Keratinocyte (primary cell): ENCODE data around the gene CCSER1.

Source experiments
- EZH2 ChIP-seq: IDR thresholded peaks from one replicate; pipeline ENCODE4 v1.6.1; 2012; ENCODE audit warnings: inconsistent platforms, mild to moderate bottlenecking, low read length, moderate library complexity
- TF ChIP-seq, protein P1 (sequence below), 3 experiments: IDR thresholded peaks in 1 of 3; conservative IDR thresholded peaks in 1 of 3; optimal IDR thresholded peaks in 1 of 3; 2 replicates in 2 of 3; 3 replicates in 1 of 3; pipeline versions ENCODE3 to v1.5.1; 2011; ENCODE audit warnings: low read length in 3 of 3, mild to moderate bottlenecking in 3 of 3, moderate library complexity in 2 of 3, control low read depth in 1 of 3, inconsistent platforms in 1 of 3; ENCODE audit not compliant: insufficient read depth in 2 of 3; ENCODE audit errors: extremely low read depth in 1 of 3

DNA sequence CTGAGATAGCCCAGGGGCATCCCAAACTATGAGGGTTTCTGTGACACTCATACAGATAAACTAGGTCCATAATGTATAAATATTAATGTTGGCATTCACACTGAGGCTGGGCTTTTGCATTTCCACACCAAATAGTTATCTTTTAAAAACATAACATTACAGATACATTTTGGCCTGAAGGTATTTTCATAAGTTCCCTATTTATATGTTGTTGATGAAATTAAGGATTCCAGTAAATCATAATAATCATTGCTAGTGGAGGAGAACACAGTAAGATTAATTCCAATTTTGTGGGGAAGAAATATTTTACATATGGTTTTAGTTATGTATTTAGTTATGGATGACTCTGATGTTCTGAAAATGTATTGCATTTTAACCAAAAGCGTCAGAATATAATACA, 479.6 kb downstream of the CCSER1 start:
- TF ChIP-seq, protein P1, sequence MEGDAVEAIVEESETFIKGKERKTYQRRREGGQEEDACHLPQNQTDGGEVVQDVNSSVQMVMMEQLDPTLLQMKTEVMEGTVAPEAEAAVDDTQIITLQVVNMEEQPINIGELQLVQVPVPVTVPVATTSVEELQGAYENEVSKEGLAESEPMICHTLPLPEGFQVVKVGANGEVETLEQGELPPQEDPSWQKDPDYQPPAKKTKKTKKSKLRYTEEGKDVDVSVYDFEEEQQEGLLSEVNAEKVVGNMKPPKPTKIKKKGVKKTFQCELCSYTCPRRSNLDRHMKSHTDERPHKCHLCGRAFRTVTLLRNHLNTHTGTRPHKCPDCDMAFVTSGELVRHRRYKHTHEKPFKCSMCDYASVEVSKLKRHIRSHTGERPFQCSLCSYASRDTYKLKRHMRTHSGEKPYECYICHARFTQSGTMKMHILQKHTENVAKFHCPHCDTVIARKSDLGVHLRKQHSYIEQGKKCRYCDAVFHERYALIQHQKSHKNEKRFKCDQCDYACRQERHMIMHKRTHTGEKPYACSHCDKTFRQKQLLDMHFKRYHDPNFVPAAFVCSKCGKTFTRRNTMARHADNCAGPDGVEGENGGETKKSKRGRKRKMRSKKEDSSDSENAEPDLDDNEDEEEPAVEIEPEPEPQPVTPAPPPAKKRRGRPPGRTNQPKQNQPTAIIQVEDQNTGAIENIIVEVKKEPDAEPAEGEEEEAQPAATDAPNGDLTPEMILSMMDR (optimal IDR thresholded peaks at IDR 0.05 in 1 of 3, IDR thresholded peaks at IDR 0.05 in 1 of 3, conservative IDR thresholded peaks at IDR 0.05 in 1 of 3; ENCODE audit: extremely low read depth in 1 of 3, insufficient read depth in 2 of 3, low read length in 3 of 3) = no peak
- TF ChIP-seq EZH2 = no peak
